SK-N-SH (cell line): ENCODE data around the gene TCF3. TPM values are rescaled to one million over a fixed set of nuclear protein-coding genes. Genes with fewer than 3 reads are reported as not detected.

ENCODE experiments used
- CTCF ChIA-PET: fragments of 300-600, 350-600 bp; formaldehyde crosslinking; extraction: SDS; loops from one replicate; lab custom pipeline; 2021; lab: Yijun Ruan, JAX
- POLR2A ChIA-PET: fragments of 350-600 bp; sonication (Branson Sonifier 250); formaldehyde crosslinking; extraction: SDS; loops from one replicate; lab custom pipeline; 2020; ENCODE audit warnings: antibody characterized with exemption, inconsistent platforms; lab: Yijun Ruan, JAX
- DNase-seq: peaks from one replicate; pipeline ENCODE4 v3.0.0; 2012
- H2AFZ ChIP-seq: fragments of 200-600 bp; sonication (generic); 2 replicates; pipeline ENCODE4 v1.8.1; 2016; ENCODE audit warnings: antibody characterized with exemption, mild to moderate bottlenecking, low read depth
- H3F3A ChIP-seq: fragments of 200-600 bp; sonication (generic); replicated peaks from 2 replicates; pipeline ENCODE3; 2016; ENCODE audit warnings: antibody characterized with exemption, mild to moderate bottlenecking; ENCODE audit not compliant: insufficient read depth
- H3K27ac ChIP-seq, 2 experiments: fragments of 200-500 bp in 1 of 2; fragments of 200-600 bp in 1 of 2; sonication (Bioruptor generic) in 1 of 2; sonication (generic), shearing (Covaris generic) in 1 of 2; 2 replicates each; pipeline versions ENCODE4 v1.5.1 to v1.6.1; 2014 to 2016; ENCODE audit warnings: low read depth in 2 of 2, inconsistent platforms in 1 of 2, low read length in 1 of 2, mild to moderate bottlenecking in 1 of 2, mixed read lengths in 1 of 2
- H3K27me3 ChIP-seq: fragments of 200-600 bp; sonication (generic), shearing (Covaris generic); 2 replicates; pipeline ENCODE4 v1.6.1; 2016; ENCODE audit warnings: mixed run types; ENCODE audit not compliant: insufficient read depth
- H3K36me3 ChIP-seq, 2 experiments: fragments of 200-500 bp in 1 of 2; fragments of 200-600 bp in 1 of 2; sonication (Bioruptor generic) in 1 of 2; sonication (generic) in 1 of 2; replicated peaks in 1 of 2; 2 replicates each; pipeline versions ENCODE3 to v1.5.1; 2014 to 2016; ENCODE audit warnings: low read length in 1 of 2, mild to moderate bottlenecking in 1 of 2; ENCODE audit not compliant: insufficient read depth in 2 of 2, control insufficient read depth in 1 of 2
- H3K4me1 ChIP-seq, 2 experiments: fragments of 200-500 bp in 1 of 2; fragments of 200-600 bp in 1 of 2; sonication (Bioruptor generic) in 1 of 2; sonication (generic), shearing (Covaris generic) in 1 of 2; 2 replicates each; pipeline versions ENCODE4 v1.5.1 to v1.6.1; 2014 to 2016; ENCODE audit warnings: low read depth in 1 of 2, low read length in 1 of 2, mixed run types in 1 of 2; ENCODE audit not compliant: insufficient read depth in 2 of 2, control insufficient read depth in 1 of 2
- H3K4me2 ChIP-seq: fragments of 200-600 bp; sonication (generic), shearing (Covaris generic); 2 replicates; pipeline ENCODE4 v1.6.1; 2017; ENCODE audit warnings: mixed run types
- H3K4me3 ChIP-seq, 2 experiments: fragments of 200-500 bp in 1 of 2; fragments of 200-600 bp in 1 of 2; sonication (Bioruptor generic) in 1 of 2; sonication (generic), shearing (Covaris generic) in 1 of 2; 2 replicates each; pipeline versions ENCODE4 v1.5.1 to v1.8.1; 2014 to 2016; ENCODE audit warnings: low read depth in 2 of 2, inconsistent platforms in 1 of 2, low read length in 1 of 2, mild to moderate bottlenecking in 1 of 2, mixed read lengths in 1 of 2, moderate library complexity in 1 of 2
- H3K79me2 ChIP-seq: fragments of 200-600 bp; sonication (generic); 2 replicates; pipeline ENCODE4 v1.8.1; 2017; ENCODE audit warnings: mild to moderate bottlenecking; ENCODE audit not compliant: insufficient read depth
- H3K9ac ChIP-seq: fragments of 200-600 bp; sonication (generic); 2 replicates; pipeline ENCODE4 v1.6.1; 2017; ENCODE audit warnings: mixed run types
- H3K9me2 ChIP-seq: fragments of 200-600 bp; sonication (generic); 2 replicates; pipeline ENCODE4 v1.6.1; 2017; ENCODE audit warnings: mixed run types
- H3K9me3 ChIP-seq: fragments of 200-600 bp; sonication (generic); 2 replicates; pipeline ENCODE4 v1.6.1; 2017; ENCODE audit warnings: mixed run types, mild to moderate bottlenecking, moderate library complexity
- H4K20me1 ChIP-seq: fragments of 200-600 bp; sonication (generic); 2 replicates; pipeline ENCODE4 v1.6.1; 2017; ENCODE audit warnings: mild to moderate bottlenecking, mixed run types; ENCODE audit not compliant: insufficient read depth
- ELF1 ChIP-seq: IDR thresholded peaks from 2 replicates; pipeline ENCODE4 v1.4.0; 2012
- EP300 ChIP-seq, 2 experiments: IDR thresholded peaks; 2 replicates each; pipeline versions ENCODE4 v1.4.0 to v1.6.1; 2012; ENCODE audit warnings: borderline replicate concordance in 1 of 2, low read depth in 1 of 2, low read length in 1 of 2
- FOSL2 ChIP-seq: IDR thresholded peaks from 2 replicates; pipeline ENCODE4 v1.4.0; 2012; ENCODE audit warnings: low read depth, mild to moderate bottlenecking, moderate library complexity, borderline replicate concordance
- FOXM1 ChIP-seq: IDR thresholded peaks from 2 replicates; pipeline ENCODE4 v1.4.0; 2012; ENCODE audit warnings: low read depth, mild to moderate bottlenecking
- MEF2A ChIP-seq: IDR thresholded peaks from 2 replicates; pipeline ENCODE4 v1.4.0; 2012; ENCODE audit warnings: low read depth, borderline replicate concordance
- NFIC ChIP-seq: IDR thresholded peaks from 2 replicates; pipeline ENCODE4 v1.4.0; 2012; ENCODE audit warnings: borderline replicate concordance
- PBX3 ChIP-seq: IDR thresholded peaks from 2 replicates; pipeline ENCODE4; 2012
- RAD21 ChIP-seq: IDR thresholded peaks from 2 replicates; pipeline ENCODE4 v1.6.1; 2012; ENCODE audit warnings: mild to moderate bottlenecking, low read length
- RCOR1 ChIP-seq: fragments of 150-350 bp; IDR thresholded peaks from 2 replicates; pipeline ENCODE4 v1.6.1; 2017; ENCODE audit warnings: antibody characterized with exemption, low read length
- RFX5 ChIP-seq: IDR thresholded peaks from 2 replicates; pipeline ENCODE4 v1.6.1; 2012; ENCODE audit warnings: mild to moderate bottlenecking, improper control_type of control experiment, low read length
- RXRA ChIP-seq: IDR thresholded peaks from 2 replicates; pipeline ENCODE4 v1.4.0; 2012; ENCODE audit warnings: low read depth, mild to moderate bottlenecking, borderline replicate concordance
- SIN3A ChIP-seq: IDR thresholded peaks from 2 replicates; pipeline ENCODE4 v1.6.1; 2012; ENCODE audit warnings: low read depth, mild to moderate bottlenecking, low read length, moderate library complexity, borderline replicate concordance
- TAF1 ChIP-seq: IDR thresholded peaks from 2 replicates; pipeline ENCODE4 v1.6.1; 2012; ENCODE audit warnings: low read depth, mild to moderate bottlenecking, low read length, moderate library complexity, borderline replicate concordance
- TCF12 ChIP-seq: IDR thresholded peaks from 2 replicates; pipeline ENCODE4 v1.4.0; 2012
- USF1 ChIP-seq: IDR thresholded peaks from 2 replicates; pipeline ENCODE4 v1.4.0; 2012; ENCODE audit warnings: low read depth, borderline replicate concordance
- YY1 ChIP-seq: IDR thresholded peaks from 2 replicates; pipeline ENCODE4 v1.4.0; 2012; ENCODE audit warnings: low read depth, mild to moderate bottlenecking
- ZBTB33 ChIP-seq: IDR thresholded peaks from 2 replicates; pipeline ENCODE4 v1.4.0; 2012; ENCODE audit warnings: low read depth, borderline replicate concordance
- WGBS: methylation state at CpG from one replicate; pipeline ENCODE4 v1.1.6; 2017; ENCODE audit warnings: low lambda C conversion rate; 5-methylcytosine and 5-hydroxymethylcytosine counted together
- polyA plus RNA-seq, 3 experiments: library from polyadenylated mRNA; depleted of rRNA; stranded (reverse); fragments of >200 nt; gene quantifications; 2 replicates each; pipeline ENCODE4 v1.2.3, GENCODE V29; 2012

TCF3 gene
- polyA plus RNA-seq, 1 of the 3 experiments (the other 2 are of a cell fraction), result 104 TPM

GRCh38 chr19:1593501-1593772, 59.0 kb downstream of the TCF3 start:
- H2AFZ ChIP-seq, result no peak overlapping the region
- no peak overlapping the region for H3K27ac ChIP-seq
- no peaks in the 10 kb centered on the region for H3K9me2 ChIP-seq
- H3K36me3 ChIP-seq, result peaks cover 12 to 15% of the 10 kb centered on the region in 2 experiments
- H3K9me3 ChIP-seq, result no peaks in the 10 kb centered on the region
- ChIA-PET CTCF (interaction anchor here (1.2 to 4.2 kb wide), 3 partner anchors 13 to 203 kb away, joined by 3 to 24 read pairs (median 5); no protein-coding TSS in a partner anchor), POLR2A (interaction anchor here (0.8 to 1.3 kb wide), 2 partner anchors 12 to 27 kb away, joined by 4 to 15 read pairs; partner anchors contain the start of gene UQCR11)
- H3K9ac ChIP-seq, result no peak overlapping the region; the same call in 1 of the 2 replicates
- peak overlapping the region in 1 of 2 experiments; percentile 62; a peak in 2 of 4 replicates for H3K4me3 ChIP-seq
- 77% methylated on average over 9 of the region's 10 CpGs for WGBS
- H3K27me3 ChIP-seq, result no peaks in the 10 kb centered on the region
- peaks cover 8 to 9% of the 10 kb centered on the region in 2 experiments; a peak in 1 of 4 replicates for H3K4me1 ChIP-seq
- H3F3A ChIP-seq, result peaks cover 8% of the 10 kb centered on the region
- TF ChIP-seq PBX3, result no peak
- TF ChIP-seq FOXM1, result no peak
- TF ChIP-seq RAD21, result no peak
- TF ChIP-seq USF1, result no peak
- no peak for TF ChIP-seq YY1
- no peak for TF ChIP-seq ELF1
- TF ChIP-seq RCOR1, result no peak
- TF ChIP-seq ZBTB33, result no peak
- TF ChIP-seq FOSL2, result no peak
- no peak for TF ChIP-seq NFIC
- TF ChIP-seq RXRA, result no peak
- TF ChIP-seq MEF2A, result no peak
- no peak for TF ChIP-seq TAF1
- TF ChIP-seq RFX5, result no peak
- no peak for TF ChIP-seq TCF12
- no peak for TF ChIP-seq SIN3A
- TF ChIP-seq EP300 (IDR thresholded peaks at IDR 0.05; ENCODE audit: borderline replicate concordance in 1 of 2, low read depth in 1 of 2, low read length in 1 of 2), result no peak
- peaks cover 19% of the 10 kb centered on the region; the same call in 1 of the 2 replicates for H4K20me1 ChIP-seq
- H3K4me2 ChIP-seq, result peak overlapping the region; percentile 85
- H3K79me2 ChIP-seq, result peaks cover 37% of the 10 kb centered on the region
- DNase-seq, result no peak
